Epithelial cell of proximal tubule (primary cell): ENCODE results near the gene MAPK8IP1. TPM values are rescaled to one million over a fixed set of nuclear protein-coding genes. Genes with fewer than 3 reads are reported as not detected.

ENCODE experiments used
- DNase-seq: peaks from one replicate; pipeline ENCODE4 v3.0.0-alpha.2; 2011; ENCODE audit warnings: low read depth
- H3K4me3 ChIP-seq: 2 replicates; pipeline ENCODE4 v1.5.1; 2011; ENCODE audit warnings: low read depth, mild to moderate bottlenecking, low read length
- CTCF ChIP-seq: conservative IDR thresholded peaks from 2 replicates; pipeline ENCODE4 v1.5.1; 2012; ENCODE audit warnings: low read depth, mild to moderate bottlenecking, low read length
- total RNA-seq: library from RNA; depleted of rRNA; stranded (reverse); fragments of >200 nt; gene quantifications from 2 replicates; pipeline ENCODE4 v1.2.3, GENCODE V29; 2015

MAPK8IP1 gene
- total RNA-seq, 1 donor from 2014 or later: 10.1 TPM

DNA sequence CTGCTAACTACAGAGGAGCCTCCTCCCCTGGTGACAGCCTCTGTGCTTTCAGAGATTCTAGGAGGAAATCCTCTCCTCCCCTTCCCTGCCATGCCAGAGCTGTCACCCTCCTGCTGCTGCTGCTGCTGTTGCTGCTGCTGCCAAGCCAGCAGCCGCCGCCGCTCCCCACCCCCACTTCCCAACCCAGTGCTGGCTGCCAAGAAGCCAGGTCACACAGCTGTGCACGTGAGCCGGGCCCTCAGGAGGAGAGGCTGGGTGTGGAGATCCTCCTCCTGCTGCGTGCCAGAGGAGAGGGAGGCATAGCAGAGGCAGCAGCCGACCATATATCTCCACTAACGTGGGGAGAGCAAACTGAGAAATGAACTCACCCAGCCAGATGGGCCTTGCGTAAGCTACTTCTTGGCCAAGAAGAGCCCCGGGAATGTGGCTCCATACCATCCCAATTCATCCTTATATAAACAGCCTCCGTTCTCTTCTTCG is 25.8 kb upstream of the MAPK8IP1 start:
- TF ChIP-seq CTCF: no peak
- H3K4me3 ChIP-seq: no peak overlapping the region
- DNase-seq: peak; percentile 52

- no peak for DNase-seq
- TF ChIP-seq CTCF: no peak
- no peak overlapping the region for H3K4me3 ChIP-seq
These were observed 25.1 kb upstream of the MAPK8IP1 start for GRCh38 chr11:45860348-45860747.

DNA sequence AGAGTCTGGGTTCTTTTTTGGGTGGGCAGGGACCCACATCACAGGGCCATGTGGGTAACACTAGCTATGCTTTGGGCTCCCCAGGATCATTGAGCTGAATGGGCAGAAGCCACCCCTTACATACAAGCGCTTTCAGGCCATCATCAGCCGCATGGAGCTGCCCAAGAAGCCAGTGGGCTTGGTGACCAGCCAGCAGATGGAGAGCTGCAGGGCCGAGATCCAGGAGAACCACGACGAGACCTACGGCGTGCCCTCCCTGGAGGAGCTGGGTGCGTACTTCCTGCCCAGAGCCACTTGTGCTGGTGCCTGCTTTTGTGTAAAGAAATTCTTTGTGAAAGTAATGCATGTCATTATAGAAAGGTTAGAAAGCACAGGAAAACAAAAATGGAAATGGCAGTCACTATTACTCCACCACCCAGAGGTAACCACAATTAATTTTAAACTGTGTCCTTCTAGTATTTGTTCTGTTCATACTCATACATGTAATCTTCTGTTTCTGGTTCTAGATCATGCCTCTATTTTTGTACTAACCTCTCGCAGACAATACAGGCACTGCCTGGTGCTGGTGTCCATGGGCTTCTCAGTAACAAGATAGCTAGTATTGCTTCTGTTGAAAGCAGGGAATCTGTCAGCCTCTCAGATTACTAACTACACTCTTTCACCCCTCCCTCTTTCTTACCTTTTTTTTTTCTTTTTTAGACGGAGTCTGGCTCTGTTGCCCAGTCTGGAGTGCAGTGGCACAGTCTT is 24.5 kb upstream of the MAPK8IP1 start:
- DNase-seq: no peak
- H3K4me3 ChIP-seq: no peak overlapping the region
- TF ChIP-seq CTCF: no peak

- no peak overlapping the region for H3K4me3 ChIP-seq
- TF ChIP-seq CTCF: no peak
- DNase-seq: no peak
These were observed 21.4 kb upstream of the MAPK8IP1 start for GRCh38 chr11:45864041-45864440.

DNA sequence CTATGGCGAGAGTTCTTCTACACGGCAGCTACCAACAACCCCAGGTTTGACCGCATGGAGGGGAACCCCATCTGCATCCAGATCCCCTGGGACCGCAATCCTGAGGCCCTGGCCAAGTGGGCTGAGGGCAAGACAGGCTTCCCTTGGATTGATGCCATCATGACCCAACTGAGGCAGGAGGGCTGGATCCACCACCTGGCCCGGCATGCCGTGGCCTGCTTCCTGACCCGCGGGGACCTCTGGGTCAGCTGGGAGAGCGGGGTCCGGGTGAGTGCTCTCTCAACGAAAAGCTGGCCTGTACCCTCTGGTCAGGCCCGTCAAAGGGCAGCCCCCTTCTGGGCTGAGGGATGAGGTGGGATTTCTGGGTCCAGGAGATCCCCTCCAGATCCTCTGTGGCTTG is 15.9 kb upstream of the MAPK8IP1 start:
- H3K4me3 ChIP-seq: no peak overlapping the region
- DNase-seq: no peak
- no peak for TF ChIP-seq CTCF

DNA sequence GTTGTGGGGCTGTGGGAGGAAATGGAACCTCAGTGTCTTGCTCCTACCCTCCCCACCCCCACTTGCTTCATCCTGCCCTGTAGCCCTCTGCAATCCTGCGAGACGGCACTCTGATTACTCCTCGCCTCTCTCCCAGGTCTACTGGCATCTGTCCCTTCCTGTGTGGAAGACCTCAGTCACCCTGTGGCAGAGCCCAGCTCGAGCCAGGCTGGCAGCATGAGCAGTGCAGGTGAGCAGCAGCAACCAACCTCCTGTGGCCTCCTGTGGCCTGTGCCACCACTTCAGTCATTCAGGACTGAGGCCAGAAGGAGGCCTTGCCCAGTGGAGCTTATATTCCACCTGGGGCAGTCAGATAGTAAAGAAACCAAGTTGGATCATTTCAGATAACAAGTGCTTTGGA is 14.7 kb upstream of the MAPK8IP1 start:
- DNase-seq: no peak
- H3K4me3 ChIP-seq: no peak overlapping the region
- TF ChIP-seq CTCF: no peak

DNA sequence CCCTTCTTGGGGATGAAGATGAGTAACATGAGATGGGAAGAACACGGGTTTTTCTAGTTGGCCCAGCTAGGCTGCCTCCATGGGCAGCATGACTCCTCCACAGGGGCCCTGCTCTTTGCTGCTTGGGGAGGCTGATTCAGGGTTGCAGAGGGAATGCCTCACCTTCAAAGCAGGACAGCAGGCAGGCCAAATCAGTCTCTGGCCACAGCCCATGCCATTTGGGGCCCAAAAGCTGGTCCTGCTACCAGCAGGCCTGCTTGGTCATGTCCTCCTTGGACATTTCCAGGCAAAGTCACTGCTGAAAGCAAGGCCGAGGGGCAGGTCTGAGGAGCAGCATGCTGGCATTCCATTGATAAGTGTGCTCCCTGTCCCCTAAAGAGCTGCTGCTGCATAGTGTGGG is 13.8 kb upstream of the MAPK8IP1 start:
- no peak overlapping the region for H3K4me3 ChIP-seq
- TF ChIP-seq CTCF: no peak
- no peak for DNase-seq
